Astrocyte (in vitro differentiated cells and primary cell): ENCODE measurements around the gene ASCL2. TPM values are rescaled to one million over a fixed set of nuclear protein-coding genes. Genes with fewer than 3 reads are reported as not detected.
"Not testable (repeated sequence)": the region's sequence is repeated elsewhere in the genome, so short reads cannot be mapped to it uniquely, and the experiment has no call there.

Source experiments
- DNase-seq: peaks from one replicate; pipeline ENCODE4 v3.0.0-alpha.2; 2010; ENCODE audit warnings: low read depth
- FAIRE-seq: peaks from 2 replicates; lab custom pipeline; 2011; peaks lifted over from hg19 to GRCh38; lab: Jason Lieb, UNC
- H2AFZ ChIP-seq: 2 replicates; pipeline ENCODE4 v1.6.0; 2012; ENCODE audit warnings: low read depth, low read length, inconsistent platforms
- H3K27ac ChIP-seq: 2 replicates; pipeline ENCODE4 v1.5.1; 2011; ENCODE audit warnings: low read depth, low read length, inconsistent platforms
- H3K27me3 ChIP-seq: 2 replicates; pipeline ENCODE4 v1.6.0; 2011; ENCODE audit warnings: low read length, inconsistent platforms; ENCODE audit not compliant: insufficient read depth
- H3K36me3 ChIP-seq: 2 replicates; pipeline ENCODE4 v1.5.1; 2011; ENCODE audit warnings: low read length, inconsistent platforms; ENCODE audit not compliant: insufficient read depth
- H3K4me1 ChIP-seq: 2 replicates; pipeline ENCODE4 v1.5.1; 2011; ENCODE audit warnings: low read length, inconsistent platforms; ENCODE audit not compliant: insufficient read depth
- H3K4me2 ChIP-seq: 2 replicates; pipeline ENCODE4 v1.6.0; 2012; ENCODE audit warnings: low read length, inconsistent platforms
- H3K4me3 ChIP-seq: 2 replicates; pipeline ENCODE4 v1.5.1; 2011; ENCODE audit warnings: low read depth, mild to moderate bottlenecking, low read length, inconsistent platforms; ENCODE audit not compliant: insufficient read depth
- H3K79me2 ChIP-seq: 2 replicates; pipeline ENCODE4 v1.6.0; 2012; ENCODE audit warnings: mild to moderate bottlenecking, low read length, inconsistent platforms; ENCODE audit not compliant: insufficient read depth
- H3K9ac ChIP-seq: 2 replicates; pipeline ENCODE4 v1.6.0; 2012; ENCODE audit warnings: mild to moderate bottlenecking, low read length, inconsistent platforms
- H3K9me3 ChIP-seq: 2 replicates; pipeline ENCODE4 v1.5.1; 2012; ENCODE audit warnings: low read depth, mild to moderate bottlenecking, low read length, inconsistent platforms; ENCODE audit not compliant: insufficient read depth
- H4K20me1 ChIP-seq: 2 replicates; pipeline ENCODE4 v1.6.0; 2012; ENCODE audit warnings: low read length, inconsistent platforms; ENCODE audit not compliant: insufficient read depth
- H3K27ac Mint-ChIP-seq: one replicate; pipeline ENCODE4 v1.8.0; 2021; ENCODE audit warnings: mild to moderate bottlenecking, mixed read lengths; ENCODE audit not compliant: unreplicated experiment
- H3K27me3 Mint-ChIP-seq: one replicate; pipeline ENCODE4 v1.8.0; 2021; ENCODE audit warnings: low read depth, mixed read lengths; ENCODE audit not compliant: unreplicated experiment
- H3K36me3 Mint-ChIP-seq: one replicate; pipeline ENCODE4 v1.8.0; 2021; ENCODE audit warnings: low read depth, mixed read lengths; ENCODE audit not compliant: unreplicated experiment
- H3K4me1 Mint-ChIP-seq: one replicate; pipeline ENCODE4 v1.8.0; 2021; ENCODE audit warnings: low read depth, mixed read lengths; ENCODE audit not compliant: unreplicated experiment
- H3K4me3 Mint-ChIP-seq: one replicate; pipeline ENCODE4 v1.8.0; 2021; ENCODE audit warnings: mild to moderate bottlenecking, moderate library complexity, mixed read lengths; ENCODE audit not compliant: unreplicated experiment
- H3K9me3 Mint-ChIP-seq: one replicate; pipeline ENCODE4 v1.8.0; 2021; ENCODE audit warnings: mild to moderate bottlenecking, mixed read lengths; ENCODE audit not compliant: unreplicated experiment
- CTCF ChIP-seq: IDR thresholded peaks from 2 replicates; pipeline ENCODE4 v1.5.1; 2011; ENCODE audit warnings: low read depth, mild to moderate bottlenecking, inconsistent platforms, low read length, moderate library complexity; ENCODE audit not compliant: insufficient read depth
- EZH2 ChIP-seq: IDR thresholded peaks from 2 replicates; pipeline ENCODE4 v1.6.1; 2012; ENCODE audit warnings: mild to moderate bottlenecking, low read length, inconsistent platforms; ENCODE audit not compliant: insufficient read depth
- total RNA-seq: library from RNA; stranded (reverse); gene quantifications from 2 replicates; pipeline ENCODE4 v1.2.1, GENCODE V29; 2021

ASCL2 gene
- total RNA-seq, 1 donor from 2014 or later, result not detected

DNA sequence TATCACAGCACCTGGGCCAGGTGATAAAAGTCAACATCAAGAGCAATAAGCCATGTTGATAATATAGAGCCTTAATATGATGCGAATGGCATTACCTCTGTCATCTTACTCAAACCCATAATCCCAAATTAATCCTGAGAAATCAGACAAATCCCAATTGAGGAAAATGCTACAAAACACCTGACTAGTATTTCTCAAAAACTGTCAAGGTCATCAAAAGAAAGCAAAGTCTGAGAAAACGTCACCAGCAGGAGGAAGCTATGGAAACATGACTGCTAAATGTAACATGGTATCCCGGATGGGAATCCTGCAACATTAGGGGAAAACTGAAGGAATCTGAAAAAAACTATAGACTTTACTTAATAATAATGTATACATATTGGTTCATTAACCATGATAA, 29.6 kb downstream of the ASCL2 start:
- H3K36me3 Mint-ChIP-seq, result peaks cover 2% of the 10 kb centered on the region
- Histone ChIP-seq H3K27me3 (peaks cover 3% of the 10 kb centered on the region), H3K4me2 (no peak overlapping the region), H3K27ac (no peak overlapping the region), H3K4me3 (no peak overlapping the region), H2AFZ (no peak overlapping the region), H3K9me3 (no peaks in the 10 kb centered on the region), H3K9ac (no peak overlapping the region), H3K36me3 (no peaks in the 10 kb centered on the region), H3K79me2 (no peaks in the 10 kb centered on the region), H4K20me1 (no peaks in the 10 kb centered on the region), H3K4me1 (no peaks in the 10 kb centered on the region)
- H3K27ac Mint-ChIP-seq, result no peak overlapping the region
- FAIRE-seq (no peak), DNase-seq (no peak)
- TF ChIP-seq EZH2, result no peak
- no peak for TF ChIP-seq CTCF
- peaks cover 4% of the 10 kb centered on the region for H3K9me3 Mint-ChIP-seq
- H3K4me1 Mint-ChIP-seq, result no peaks in the 10 kb centered on the region
- H3K4me3 Mint-ChIP-seq, result no peak overlapping the region
- peaks cover 28% of the 10 kb centered on the region for H3K27me3 Mint-ChIP-seq

DNA sequence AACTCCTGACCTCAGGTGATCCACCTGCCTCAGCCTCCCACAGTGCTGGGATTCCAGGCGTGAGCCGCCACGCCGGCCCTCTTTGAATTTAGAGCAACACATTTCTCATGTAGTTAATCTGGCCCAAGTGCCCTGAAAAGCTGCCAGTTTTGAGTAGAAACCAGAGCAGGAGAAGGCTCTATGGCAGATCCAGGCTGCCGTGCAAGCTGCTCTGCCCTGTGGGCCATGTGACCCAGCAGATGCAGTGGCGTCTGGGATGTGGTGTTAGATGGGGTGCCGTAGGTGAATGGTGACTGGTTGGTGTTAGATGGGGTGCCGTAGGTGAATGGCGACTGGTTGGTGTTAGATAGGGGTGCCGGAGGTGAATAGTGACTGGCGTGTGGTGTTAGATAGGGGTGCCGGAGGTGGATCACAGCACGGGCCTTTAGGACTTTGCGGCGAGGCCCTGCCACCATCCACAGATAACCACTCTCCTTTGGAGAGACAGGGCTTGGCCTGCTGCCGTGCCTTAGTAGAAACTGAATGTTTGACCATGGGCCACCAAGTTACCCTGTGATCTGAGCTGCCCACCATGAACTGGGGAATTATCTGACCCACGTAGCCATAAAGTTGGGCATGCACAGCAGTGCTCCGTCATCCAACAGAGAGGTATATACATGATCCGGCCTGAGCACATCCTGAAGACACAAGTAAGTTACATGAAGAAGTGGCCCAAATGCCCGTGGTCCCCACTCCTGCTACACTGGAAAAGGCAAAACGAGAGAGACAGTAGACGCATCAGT, 32.7 kb downstream of the ASCL2 start:
- H3K4me1 ChIP-seq, result no peaks in the 10 kb centered on the region
- no peaks in the 10 kb centered on the region for H4K20me1 ChIP-seq
- H3K4me3 ChIP-seq, result no peak overlapping the region
- no peak overlapping the region for H3K9ac ChIP-seq
- no peak for FAIRE-seq
- Mint-ChIP-seq H3K9me3 (peaks cover 2% of the 10 kb centered on the region), H3K27me3 (peaks cover 31% of the 10 kb centered on the region), H3K36me3 (peaks cover 2% of the 10 kb centered on the region), H3K4me1 (no peaks in the 10 kb centered on the region), H3K4me3 (no peak overlapping the region), H3K27ac (no peak overlapping the region)
- no peak overlapping the region for H3K4me2 ChIP-seq
- TF ChIP-seq CTCF (no peak), EZH2 (no peak)
- H3K27ac ChIP-seq, result no peak overlapping the region
- DNase-seq, result no peak
- no peaks in the 10 kb centered on the region for H3K9me3 ChIP-seq
- H3K79me2 ChIP-seq, result no peaks in the 10 kb centered on the region
- H2AFZ ChIP-seq, result no peak overlapping the region
- no peaks in the 10 kb centered on the region for H3K36me3 ChIP-seq
- no peaks in the 10 kb centered on the region for H3K27me3 ChIP-seq

- H3K27ac Mint-ChIP-seq, FAIRE-seq, H3K9me3 ChIP-seq, H3K4me1 ChIP-seq, H4K20me1 ChIP-seq, H3K36me3 ChIP-seq, H3K27me3 ChIP-seq, H3K9me3 Mint-ChIP-seq, H3K4me3 Mint-ChIP-seq, H3K4me1 Mint-ChIP-seq, H3K4me2 ChIP-seq, H3K79me2 ChIP-seq, H3K27ac ChIP-seq, H3K9ac ChIP-seq, DNase-seq, H3K36me3 Mint-ChIP-seq, H2AFZ ChIP-seq, H3K4me3 ChIP-seq: not testable (repeated sequence)
- peaks cover 38% of the 10 kb centered on the region for H3K27me3 Mint-ChIP-seq
Observed at GRCh38 chr11:2236381-2237134, 33.8 kb downstream of the ASCL2 start.
